CD4-positive, alpha-beta T cell treated with Interleukin-17A for 4 hours (primary cell): Measurements from ENCODE around the gene CNN3.

Experiments used
- DNase-seq: peaks from one replicate; pipeline ENCODE4 v3.0.0-alpha.2; 2020; ENCODE audit warnings: mixed read lengths

CNN3 gene

DNA sequence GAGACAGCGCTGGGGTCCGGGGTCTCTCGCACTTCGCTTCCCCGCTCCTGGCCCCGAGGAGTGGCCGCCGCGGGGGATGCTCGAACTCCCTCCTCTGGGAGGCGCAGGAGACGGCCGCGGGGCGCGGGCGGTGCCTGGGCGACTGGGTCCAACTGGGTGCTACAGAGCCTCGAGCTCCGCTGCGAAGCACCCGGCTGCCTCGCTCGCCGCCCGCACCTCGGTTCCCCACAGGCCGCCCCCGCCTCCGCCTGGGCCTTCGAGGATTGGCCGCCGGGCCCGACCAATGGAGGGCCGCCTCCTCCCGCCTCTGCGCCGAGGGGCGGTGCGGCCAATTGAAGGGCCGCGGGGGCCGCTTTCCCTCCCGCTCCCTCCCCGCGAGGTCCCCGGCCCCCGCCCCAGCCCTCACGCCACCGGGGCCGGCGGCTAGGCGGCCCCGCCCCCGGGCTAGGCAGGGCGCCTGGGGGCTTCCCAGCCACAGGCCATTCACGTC, at the start of gene CNN3:
Gene CNN3, minus strand, starts transcription at position 196 of the 490 bp plus-strand sequence. CDS start 216 bp downstream, outside the sequence.
- peak; percentile 78 for DNase-seq

DNA sequence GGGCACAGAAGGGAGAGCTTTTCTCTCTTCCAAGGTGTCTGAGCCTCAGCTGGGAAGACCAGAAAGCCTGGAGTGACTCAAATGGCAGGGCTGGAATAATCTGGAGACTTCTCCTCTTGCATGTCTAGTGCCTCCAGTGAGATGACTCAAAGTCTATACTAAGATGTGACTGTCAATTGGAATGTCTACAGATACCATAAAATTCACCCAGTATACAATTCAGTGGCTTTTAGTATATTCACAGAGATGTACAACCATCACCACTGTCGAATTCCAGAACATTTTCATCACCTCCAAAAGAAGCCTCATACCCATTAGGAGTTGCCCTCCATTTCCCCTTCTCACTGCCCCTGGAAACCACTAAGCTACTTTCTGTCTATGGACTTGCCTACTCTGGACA, 47.9 kb upstream of the CNN3 start:
- no peak for DNase-seq

DNA sequence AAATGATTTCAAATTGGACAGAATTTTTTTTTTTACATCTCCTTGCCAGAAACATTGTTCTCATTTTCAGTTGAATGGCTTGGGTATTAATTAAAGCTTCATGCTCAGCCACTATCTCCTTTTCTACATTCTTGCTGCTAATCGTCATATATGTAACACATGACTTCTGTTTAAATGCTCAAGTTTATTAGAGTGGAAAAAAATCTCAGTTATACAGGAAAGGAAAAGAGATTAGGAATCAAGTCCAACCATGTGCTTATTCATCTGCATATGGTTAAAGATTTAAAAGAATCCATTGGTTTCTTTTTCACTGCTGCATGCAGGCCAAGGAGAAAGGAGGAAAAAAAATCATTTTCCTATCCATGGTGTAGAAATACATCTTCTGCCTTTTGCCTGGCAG, 47.3 kb upstream of the CNN3 start:
- no peak for DNase-seq

DNA sequence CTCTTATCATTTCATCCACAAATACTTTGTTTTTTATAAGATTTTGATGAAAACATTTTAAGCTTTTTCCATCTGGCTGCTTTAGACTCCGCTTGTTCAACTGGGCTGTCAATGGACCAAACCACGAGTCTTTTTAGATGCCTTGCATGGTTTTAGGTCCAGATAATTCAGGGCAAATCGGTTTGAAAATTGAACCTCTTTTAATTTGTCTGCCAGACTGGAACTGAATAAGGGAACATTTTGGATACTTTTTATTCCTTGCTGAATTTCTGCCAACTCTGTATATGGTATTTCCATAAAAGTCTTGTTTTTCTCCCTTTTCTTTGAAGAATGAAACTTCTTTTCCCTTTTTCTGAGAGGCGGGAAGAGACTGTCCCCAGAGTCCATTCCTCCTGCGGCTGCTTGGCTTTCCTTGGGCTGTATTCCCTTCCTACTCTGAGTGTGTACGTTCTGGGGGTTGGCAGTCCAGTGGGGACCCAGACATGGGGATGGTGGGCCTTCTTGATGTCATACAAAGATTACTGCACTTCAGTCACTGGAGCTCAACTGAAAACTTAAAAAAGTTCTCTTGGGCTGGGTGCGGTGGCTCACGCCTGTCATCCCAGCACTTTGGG, 46.5 kb upstream of the CNN3 start:
- no peak for DNase-seq

DNA sequence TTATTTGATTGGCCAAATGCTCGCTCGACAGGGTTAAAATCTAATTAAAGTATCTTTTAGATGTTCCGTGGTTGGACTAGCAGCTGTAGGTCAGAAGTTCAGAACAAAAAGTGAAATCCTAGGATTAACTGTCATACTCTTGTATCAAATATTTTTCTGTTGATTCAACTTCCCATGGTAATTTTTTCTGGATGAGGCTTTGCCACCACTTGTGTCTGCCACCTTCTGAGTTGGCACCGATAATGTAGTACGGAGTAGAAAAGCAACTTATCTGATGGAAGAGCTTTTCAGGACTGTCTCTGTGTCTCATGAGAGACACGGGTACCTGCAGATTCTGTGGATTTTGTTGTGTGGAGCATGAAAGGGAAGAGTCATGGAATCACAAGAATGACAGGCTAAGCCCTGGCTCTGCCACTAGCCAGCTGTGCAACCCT, 44.6 kb upstream of the CNN3 start:
- DNase-seq, result no peak

DNA sequence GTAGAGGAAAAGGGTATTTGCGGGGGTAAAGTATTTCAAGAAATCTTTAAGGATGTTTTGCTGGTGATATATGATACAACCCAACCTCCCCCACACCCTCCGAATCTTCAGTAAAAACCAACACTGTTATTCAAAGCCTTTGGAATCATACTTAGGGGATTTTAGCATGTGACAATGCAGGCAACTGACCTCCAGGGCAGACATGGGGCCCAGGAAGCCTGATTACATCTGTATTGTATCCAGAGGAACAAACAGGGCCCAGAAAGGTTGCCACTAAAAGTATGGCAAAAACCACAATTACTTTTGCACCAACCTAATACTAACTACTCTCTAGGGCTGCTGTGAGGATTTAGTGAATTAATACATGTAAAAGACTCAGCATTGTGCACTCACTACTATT, 43.9 kb upstream of the CNN3 start:
- no peak for DNase-seq

DNA sequence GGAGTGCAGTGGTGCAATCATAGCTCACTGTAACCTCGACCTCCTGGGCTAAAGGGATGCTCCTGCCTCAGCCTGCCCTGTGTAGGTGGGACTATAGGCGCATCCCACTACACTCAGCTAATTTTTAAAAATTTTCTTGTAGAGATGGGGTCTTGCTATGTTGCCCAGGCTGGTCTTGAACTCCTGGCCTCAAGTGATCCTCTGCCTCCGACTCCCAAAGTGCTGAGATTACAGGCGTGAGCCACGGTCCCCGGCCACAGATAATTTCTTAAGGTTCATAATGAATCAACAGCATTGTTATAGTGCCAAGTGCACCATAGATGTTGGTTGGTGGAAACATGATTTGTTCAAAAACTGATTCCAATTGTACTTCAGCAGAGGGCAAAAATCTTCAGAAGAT, 42.2 kb upstream of the CNN3 start:
- DNase-seq, result no peak

DNA sequence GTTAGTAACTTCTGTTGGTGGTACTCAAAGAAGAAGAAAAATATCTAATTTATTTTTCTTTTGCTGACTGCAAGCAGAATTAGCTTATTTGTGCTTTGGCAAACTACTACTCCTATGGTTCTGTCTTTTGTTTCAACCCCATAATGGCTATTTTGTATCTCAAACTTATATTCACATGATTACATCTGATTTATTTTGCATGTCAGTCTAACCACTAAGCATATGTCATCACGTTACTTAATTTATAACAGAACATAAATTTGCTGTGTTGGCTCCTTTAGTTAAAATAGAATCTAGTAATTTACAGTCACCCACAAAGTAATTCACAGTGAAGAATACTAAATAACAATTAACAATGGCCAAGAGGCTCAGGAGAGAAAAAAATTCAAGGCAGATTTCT, 39.1 kb upstream of the CNN3 start:
- no peak for DNase-seq

DNA sequence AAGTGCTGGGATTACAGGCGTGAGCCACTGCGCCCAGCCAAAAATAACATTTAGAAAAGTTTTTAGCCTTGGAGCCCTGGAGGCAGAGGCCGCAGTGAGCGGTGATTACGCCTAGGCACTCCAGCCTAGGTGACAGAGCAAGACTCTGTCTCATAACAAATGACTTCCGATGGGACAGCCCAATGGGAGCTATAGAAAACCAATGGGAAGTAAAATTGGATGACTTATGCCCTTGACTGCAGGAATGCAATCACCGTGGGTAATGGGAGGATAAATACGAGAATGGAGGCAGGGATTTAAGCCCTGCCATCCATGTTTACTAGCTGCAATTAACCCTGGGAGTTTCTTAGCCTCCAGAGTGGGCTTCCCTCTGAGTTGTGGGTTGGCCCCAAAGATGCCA, 37.0 kb upstream of the CNN3 start:
- no peak for DNase-seq

DNA sequence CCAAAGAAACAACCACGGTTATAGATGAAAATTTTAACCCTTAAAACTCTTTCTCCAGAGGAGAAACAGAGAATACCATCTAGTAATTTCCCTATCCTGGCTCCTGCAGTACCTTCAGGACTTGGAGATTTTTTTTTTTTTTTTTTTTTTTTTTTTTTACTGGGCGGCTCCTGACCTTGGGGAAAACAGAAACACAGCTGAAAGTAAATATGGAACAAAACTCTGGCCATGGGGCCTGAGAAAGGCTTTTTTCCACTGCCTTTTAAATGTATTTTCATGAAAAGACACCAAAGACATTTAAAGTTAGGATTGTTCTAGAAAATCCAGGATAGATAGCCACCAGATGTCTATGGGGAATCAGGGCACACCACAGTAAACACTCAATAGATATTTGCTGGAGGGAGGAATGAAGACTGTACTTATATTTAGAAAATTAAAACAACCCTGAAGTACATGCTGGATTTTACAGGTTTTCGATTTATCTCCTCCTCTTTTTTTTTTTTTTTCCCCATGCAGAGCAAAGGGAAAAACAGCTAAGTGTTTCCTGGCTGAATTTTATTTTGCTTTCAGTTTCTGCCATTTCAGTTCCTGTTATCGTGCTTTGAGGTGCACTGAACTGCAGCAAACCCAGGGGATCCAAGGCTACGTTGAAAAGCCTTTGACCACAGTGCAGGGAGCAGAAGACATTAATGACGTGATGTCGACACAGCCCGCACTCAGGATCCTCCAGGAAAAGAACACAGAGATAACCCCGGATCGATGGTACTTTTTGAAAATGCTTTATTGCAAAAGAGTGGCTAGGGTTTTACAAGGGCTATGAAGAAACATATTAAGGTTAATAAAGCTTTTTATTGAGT, 35.7 kb upstream of the CNN3 start:
- peak; percentile 40 for DNase-seq

DNA sequence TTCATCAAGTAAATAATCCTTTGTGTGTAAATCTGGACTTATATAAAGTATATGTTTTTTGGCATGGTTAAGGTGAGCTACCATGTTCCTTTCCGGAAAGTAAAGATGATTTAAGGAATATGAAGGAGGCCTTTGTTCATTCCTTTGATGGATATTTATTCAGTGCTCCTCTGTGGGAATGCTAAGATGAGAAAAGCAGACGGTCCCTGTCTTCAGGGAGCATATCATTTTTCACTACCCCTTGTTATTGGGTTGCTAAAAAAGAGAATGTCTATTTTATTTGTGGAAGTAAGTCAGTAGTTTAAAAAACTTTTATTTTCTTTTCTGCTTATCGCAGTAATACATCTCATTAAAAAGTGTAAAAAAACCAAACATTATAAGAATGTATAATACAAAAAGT, 35.1 kb upstream of the CNN3 start:
- DNase-seq, result no peak

DNA sequence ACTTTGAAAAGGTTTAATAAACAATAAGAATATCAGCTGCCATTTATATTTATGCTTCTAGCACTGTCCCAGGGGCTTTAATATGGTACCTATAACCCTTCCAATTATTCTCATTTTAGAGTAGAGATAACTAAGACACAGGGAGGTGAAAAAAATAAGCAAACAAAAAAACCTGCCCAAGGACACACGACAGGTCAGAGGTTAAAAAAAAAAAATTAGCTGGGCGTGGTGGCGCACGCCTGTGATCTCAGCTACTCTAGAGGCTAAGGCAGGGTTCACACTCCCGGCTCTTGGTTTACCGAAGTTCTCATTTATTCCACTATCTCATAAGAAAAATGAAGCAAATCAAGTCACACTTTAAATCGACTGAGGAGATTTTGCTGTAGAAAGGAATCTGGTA, 34.7 kb upstream of the CNN3 start:
- DNase-seq, result no peak

DNA sequence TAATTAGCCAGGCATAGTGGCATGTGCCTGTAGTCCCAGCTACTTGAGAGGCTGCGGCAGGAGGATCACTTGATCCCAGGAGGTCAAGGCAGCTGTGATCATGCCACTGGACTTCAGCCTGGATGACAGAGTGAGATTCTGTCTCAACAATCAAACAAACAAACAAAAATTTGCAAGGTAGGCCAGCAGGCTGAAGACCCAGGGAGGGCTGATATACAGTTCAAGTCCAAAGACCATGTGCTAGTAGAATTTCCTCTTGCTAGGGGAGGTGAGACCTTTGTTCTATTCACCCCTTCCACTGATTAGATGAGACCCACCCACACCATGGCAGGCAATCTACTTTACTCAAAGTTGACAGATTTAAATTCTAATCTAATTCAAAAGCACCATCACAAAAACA, 31.2 kb upstream of the CNN3 start:
- DNase-seq, result no peak

DNA sequence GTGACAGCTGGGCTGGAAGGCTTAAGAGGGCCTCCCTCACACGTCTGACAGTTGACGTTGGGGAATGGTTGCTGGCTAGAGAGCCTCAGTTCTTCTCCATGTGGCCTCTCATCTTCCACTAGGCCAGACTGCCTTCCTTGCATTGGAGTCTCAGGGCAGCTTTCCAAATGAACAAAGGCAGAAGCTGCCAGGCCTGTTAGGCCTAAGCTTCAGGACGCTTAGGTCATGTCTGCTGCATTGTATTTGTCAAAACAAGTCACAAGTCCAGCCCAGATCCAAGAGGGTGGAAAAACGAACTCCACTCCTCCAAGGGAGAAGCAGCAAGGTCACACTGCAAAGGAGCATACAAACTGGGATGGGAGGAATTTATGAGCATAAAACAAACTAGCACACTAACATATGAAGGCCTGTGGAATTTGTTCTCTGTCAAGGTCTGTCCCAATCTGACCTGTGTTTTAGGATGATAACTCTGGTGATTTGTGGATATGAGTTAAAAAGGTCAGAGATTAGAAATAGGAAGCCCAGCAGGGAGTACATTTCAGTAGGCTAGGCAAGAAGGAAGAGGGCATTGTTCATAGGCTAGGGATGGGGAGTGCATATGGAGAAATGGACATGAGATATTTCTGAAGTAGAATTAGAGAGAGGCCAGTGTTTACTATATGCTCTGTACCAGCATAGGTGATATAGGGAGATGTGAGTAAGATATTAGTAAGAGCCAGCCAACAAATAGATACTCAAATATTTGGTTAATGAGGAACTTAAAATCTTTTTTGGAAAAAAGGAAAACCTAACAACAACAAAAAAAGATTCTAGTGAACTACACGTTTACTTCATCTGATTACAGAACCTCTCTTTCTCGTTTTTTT, 29.1 kb upstream of the CNN3 start:
- DNase-seq, result no peak

DNA sequence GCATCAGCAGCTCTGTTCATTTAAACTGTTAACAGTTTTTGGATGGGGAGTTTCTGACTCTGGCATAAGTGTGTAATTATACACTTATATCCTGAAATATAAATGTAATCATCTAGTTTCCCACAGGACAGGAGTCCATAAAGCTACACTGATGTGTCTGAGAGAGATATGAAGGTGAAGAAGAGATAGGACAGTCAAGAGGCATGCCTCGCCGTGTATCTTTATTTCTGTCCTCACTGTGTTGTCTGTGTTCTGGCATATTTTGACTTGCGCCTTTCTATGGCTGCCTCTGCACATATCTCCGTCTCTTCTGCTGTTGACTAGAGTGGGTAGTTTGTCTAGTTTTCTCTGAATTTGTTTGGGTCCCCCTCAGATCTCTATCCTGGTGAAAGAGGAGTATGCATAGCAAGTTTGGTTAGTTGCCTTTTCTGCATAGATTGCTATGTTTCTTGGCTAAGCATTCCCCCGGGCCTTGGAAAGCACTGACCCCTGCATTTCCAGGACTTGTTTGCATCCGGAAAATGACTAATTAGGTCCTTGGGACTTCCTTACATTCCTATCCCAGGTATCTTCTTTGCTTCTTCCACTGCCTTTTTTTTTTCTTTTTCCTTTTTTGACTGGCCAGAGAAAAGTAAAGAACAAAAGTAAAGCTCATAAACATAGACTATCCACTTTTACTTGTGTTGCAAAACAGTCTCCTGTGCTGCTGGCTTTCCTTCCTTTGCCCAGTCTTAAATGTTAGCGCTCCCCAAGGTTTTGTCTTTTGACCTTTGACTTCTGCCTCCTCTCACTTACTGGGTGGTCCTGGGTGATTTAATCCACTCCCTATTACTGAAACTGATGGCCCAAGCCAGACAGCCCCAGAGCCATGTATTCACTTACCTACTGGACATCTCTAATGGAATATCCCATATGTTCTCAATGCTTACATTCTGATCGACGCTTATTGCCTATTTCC, 27.6 kb upstream of the CNN3 start:
- DNase-seq, result no peak

DNA sequence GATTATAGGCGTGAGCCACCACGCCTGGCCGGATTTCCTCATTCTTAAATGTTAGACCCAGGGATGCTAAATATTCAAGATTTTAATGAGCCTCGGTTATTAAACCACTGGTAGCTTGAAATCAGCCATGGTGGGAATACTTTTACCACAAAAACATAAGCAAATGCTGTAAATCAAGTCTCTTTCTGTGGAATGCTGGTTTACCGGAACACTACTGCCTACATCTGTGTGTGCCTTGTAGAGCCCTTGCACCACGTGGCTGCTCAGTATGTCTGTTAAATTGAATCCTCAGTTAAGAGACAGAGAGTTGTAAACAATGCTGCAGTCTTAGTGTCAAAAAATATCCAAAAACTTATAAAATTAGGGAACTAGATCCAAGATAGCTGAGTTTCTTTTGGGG, 26.8 kb upstream of the CNN3 start:
- no peak for DNase-seq

DNA sequence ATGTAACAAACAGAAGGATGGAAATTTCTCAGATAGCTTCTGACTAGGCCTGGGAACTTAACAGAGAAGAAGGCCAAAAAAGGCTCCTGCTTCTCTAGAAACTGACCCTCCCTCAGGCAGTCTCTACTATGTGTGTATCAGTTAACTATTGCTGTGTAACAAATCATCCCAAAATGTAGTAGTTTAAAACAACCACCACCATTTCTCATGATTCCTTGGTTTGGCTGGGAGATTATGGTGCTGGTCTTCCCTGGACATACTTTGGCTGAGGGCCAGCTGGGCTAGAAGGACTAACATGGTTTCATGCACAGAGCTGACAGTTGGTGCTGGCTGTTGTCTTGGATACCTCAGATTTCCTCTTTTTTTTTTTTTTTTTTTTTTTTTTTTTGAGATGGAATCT, 26.2 kb upstream of the CNN3 start:
- DNase-seq, result no peak

DNA sequence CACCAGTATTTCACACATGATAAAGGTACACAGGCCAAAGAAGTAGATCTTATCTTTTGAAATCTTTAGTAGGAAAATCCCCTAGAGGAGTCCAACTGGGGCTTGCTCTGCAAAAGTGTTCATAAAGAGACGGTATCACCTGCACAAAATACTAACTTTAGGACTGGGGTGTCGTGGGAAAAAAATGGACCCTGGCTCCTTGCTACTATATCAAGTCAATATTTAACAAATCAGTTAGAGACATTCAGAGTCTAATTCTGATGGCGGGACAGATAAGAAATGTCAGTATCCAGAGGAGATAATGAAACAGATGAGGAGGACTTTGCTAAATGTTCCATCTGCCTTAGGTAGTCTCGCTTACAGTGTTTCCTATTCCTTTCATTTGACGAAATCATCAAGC, 25.6 kb upstream of the CNN3 start:
- no peak for DNase-seq

DNA sequence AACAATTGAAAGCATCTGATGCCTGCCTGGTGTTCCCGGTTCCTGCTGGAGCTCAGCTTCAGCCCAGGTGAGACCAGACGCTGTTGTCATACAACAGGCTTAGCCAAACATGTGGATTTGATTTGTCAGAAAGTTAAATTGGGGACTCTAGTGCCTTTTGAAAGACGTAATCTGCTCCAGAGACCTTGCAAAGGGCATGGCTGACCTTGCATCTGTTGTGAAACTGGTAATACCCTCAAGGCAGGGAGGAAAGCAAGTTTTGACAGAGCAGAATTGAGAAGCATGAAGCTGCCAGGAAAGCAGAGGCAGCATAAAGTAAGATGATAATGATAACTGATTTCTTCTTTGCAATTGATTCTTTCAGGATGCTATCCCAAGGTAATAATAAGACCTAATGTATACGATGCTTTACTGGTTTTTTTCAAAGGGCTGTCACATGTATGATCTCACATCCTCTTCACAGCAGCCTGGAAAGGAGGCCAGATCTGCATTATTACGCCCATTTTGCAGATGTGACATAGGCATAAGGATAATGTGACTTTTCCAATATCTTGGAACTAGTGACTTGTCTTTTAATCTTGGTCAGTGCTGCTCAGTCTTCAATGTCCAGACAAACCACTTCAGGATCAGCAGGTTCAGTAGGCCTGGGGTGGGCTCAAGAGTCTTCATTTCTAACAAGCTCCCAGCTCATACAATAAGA, 24.7 kb upstream of the CNN3 start:
- DNase-seq, result no peak

DNA sequence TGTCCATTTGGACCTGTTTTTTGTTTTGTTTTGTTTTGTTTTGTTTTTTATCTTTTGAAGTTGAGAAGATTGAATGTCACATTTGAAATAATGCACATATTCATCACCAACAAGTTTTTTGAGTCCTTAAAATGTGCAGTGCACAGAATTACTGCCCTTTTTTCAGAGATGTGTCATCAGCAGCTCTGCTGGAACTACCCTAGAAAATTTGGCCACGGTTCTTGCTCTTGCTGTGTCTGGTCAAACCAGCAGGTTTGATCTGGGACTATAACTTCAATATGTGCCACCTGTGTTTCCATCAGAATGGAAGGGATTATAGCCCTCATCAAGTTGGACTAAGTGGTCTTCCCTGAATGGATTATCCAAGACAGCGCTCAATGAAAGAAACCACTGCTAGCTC, 24.1 kb upstream of the CNN3 start:
- DNase-seq, result no peak
